CD4-positive, alpha-beta T cell (primary cell): ENCODE measurements around the gene HOXD8. TPM values are rescaled to one million over a fixed set of nuclear protein-coding genes. Genes with fewer than 3 reads are reported as not detected.

ENCODE experiments used
- ATAC-seq: fragments of 200-7000 bp; cut with Tn5 transposase; one replicate; pipeline ENCODE4 v1.10.0; 2022; ENCODE audit warnings: mild to moderate bottlenecking; ENCODE audit not compliant: poor library complexity
- CTCF ChIA-PET: fragments of 350-600 bp; sonication (Branson Sonifier 250); formaldehyde crosslinking; loops from one replicate; lab custom pipeline; 2021; ENCODE audit warnings: antibody characterized with exemption, inconsistent platforms; lab: Charles Lee
- POLR2A ChIA-PET: fragments of 350-600 bp; sonication (Branson Sonifier 250); formaldehyde crosslinking; loops from one replicate; lab custom pipeline; 2021; ENCODE audit warnings: antibody characterized with exemption, inconsistent platforms; lab: Charles Lee
- DNase-seq, 14 experiments: peaks; one replicate each; pipeline ENCODE4 v3.0.0-alpha.2; 2013 to 2020; ENCODE audit warnings: mixed read lengths in 2 of 14
- H3K27ac ChIP-seq, 2 donors: one replicate each; pipeline versions ENCODE4 v1.5.1 to v1.7.0; 2013; ENCODE audit warnings: low read length in 2 of 2, low read depth in 1 of 2, mild to moderate bottlenecking in 1 of 2
- H3K27me3 ChIP-seq, 2 experiments: 1 replicate in 1 of 2; 2 replicates in 1 of 2; pipeline versions ENCODE4 v1.6.1 to v1.7.0; 2013; ENCODE audit warnings: low read length in 2 of 2, control low read depth in 1 of 2, mild to moderate bottlenecking in 1 of 2, moderate library complexity in 1 of 2; ENCODE audit not compliant: insufficient read depth in 2 of 2, control insufficient read depth in 1 of 2
- H3K36me3 ChIP-seq: one replicate; pipeline ENCODE4 v1.6.1; 2013; ENCODE audit warnings: low read length, control low read depth; ENCODE audit not compliant: insufficient read depth
- H3K4me1 ChIP-seq: one replicate; pipeline ENCODE4 v1.6.1; 2013; ENCODE audit warnings: low read length, control low read depth; ENCODE audit not compliant: insufficient read depth
- H3K4me3 ChIP-seq: one replicate; pipeline ENCODE4 v1.5.1; 2013; ENCODE audit warnings: mild to moderate bottlenecking, low read length, moderate library complexity
- H3K9me3 ChIP-seq, 2 experiments: 1 replicate in 1 of 2; 2 replicates in 1 of 2; pipeline versions ENCODE4 v1.6.1 to v1.7.0; 2013; ENCODE audit warnings: low read length in 2 of 2, mild to moderate bottlenecking in 2 of 2, control low read depth in 1 of 2, moderate library complexity in 1 of 2; ENCODE audit not compliant: control insufficient read depth in 1 of 2, insufficient read depth in 1 of 2
- H3K27ac Mint-ChIP-seq: one replicate; pipeline ENCODE4 v1.8.0; 2020; ENCODE audit warnings: mixed read lengths
- H3K27me3 Mint-ChIP-seq: one replicate; pipeline ENCODE4 v1.8.0; 2021; ENCODE audit warnings: mixed read lengths
- H3K36me3 Mint-ChIP-seq: one replicate; pipeline ENCODE4 v1.8.0; 2021; ENCODE audit warnings: low read depth, mixed read lengths
- H3K4me1 Mint-ChIP-seq: one replicate; pipeline ENCODE4 v1.8.0; 2021; ENCODE audit warnings: low read depth, mixed read lengths
- H3K4me3 Mint-ChIP-seq: one replicate; pipeline ENCODE4 v1.8.0; 2020; ENCODE audit warnings: mild to moderate bottlenecking, mixed read lengths
- H3K9me3 Mint-ChIP-seq: one replicate; pipeline ENCODE4 v1.8.0; 2020; ENCODE audit warnings: mixed read lengths
- CTCF ChIP-seq: fragments of 200-600 bp; IDR thresholded peaks from one replicate; pipeline ENCODE4 v1.8.0; 2022; ENCODE audit warnings: antibody characterized with exemption, mild to moderate bottlenecking
- intact Hi-C, 2 experiments: fragments of 100-400 bp; cut with DNase I in 1 of 2; cut with micrococcal nuclease in 1 of 2; formaldehyde crosslinking; loops; one replicate each; pipeline versions ENCODE4 v1.15.1 to v1.9.0; 2023 to 2025; cut with DNase I, micrococcal nuclease
- total RNA-seq, 174 experiments: library from RNA in 2 of 174; stranded (reverse) in 2 of 174; gene quantifications; one replicate each; pipeline ENCODE4 v1.2.3 and lab custom pipeline; 2021 to 2026

Gene HOXD8
- total RNA-seq, 2 experiments from 2014 or later, result not detected

DNA sequence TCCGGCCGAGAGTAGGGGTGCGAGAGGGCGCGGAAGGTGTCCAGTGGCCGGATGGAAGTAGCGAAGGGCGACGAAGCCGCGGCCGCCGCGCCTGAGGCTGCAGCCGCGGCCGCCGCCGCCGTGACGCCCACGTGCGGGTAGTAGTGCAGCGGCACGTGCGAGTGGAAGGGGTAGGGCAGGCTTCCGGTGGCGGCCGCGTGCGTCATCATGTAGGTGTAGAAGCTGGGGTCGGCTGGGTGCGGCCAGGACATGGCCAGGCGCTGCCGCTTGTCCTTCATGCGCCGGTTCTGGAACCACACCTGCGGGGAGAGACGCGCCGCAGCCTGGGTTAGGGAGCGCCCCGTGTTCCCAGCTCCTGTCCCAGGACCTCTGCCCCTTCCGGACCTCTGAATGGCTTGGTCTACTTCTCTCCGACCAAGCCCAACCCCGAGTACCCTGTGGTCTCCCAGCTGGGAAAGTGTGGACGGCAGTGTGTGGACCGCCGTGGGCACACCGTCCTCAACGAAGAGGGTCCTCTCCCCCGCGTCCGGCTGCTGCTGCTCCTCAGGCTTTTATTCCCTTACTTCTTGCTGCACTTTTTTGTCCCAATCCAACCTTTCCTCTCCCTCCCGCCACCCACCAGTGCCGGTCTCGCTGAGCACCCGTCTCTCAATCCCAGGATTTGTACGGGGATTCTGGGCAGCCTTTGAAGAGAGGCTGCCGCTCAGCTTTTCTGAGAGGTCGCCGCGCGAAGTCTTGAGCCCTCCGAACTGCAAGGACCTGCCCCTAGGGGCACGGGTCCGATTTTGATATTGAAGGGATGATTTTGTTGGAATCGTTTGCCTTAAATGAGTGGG is 48.7 kb upstream of the HOXD8 start:
- H3K9me3 ChIP-seq, result peaks cover 71 to 77% of the 10 kb centered on the region in 2 experiments
- CTCF ChIA-PET, result no interaction called here
- peaks cover 85 to 92% of the 10 kb centered on the region in 2 experiments for H3K27me3 ChIP-seq
- H3K4me1 ChIP-seq, result peaks cover 30% of the 10 kb centered on the region
- intact Hi-C loops, result loop anchor here (5.0 to 10.0 kb wide), 3 partner anchors 37 to 1746 kb away; partner anchors contain the start of genes HOXD10 (in 1 of the 2) and SP9 (in 1 of the 2)
- no peak overlapping the region for H3K27ac ChIP-seq
- H3K27ac Mint-ChIP-seq, result peak overlapping the region; percentile 75
- DNase-seq (peak in 1 of 14 experiments; percentile 41), ATAC-seq (no peak)
- peak overlapping the region; percentile 60 for H3K4me3 Mint-ChIP-seq
- TF ChIP-seq CTCF, result no peak
- no peak overlapping the region for H3K4me3 ChIP-seq
- peaks cover 86% of the 10 kb centered on the region for H3K27me3 Mint-ChIP-seq
- POLR2A ChIA-PET, result no interaction called here
- no peaks in the 10 kb centered on the region for H3K36me3 ChIP-seq
- peaks cover 29% of the 10 kb centered on the region for H3K4me1 Mint-ChIP-seq
- H3K36me3 Mint-ChIP-seq, result peaks cover 56% of the 10 kb centered on the region
- H3K9me3 Mint-ChIP-seq, result peaks cover 16% of the 10 kb centered on the region

DNA sequence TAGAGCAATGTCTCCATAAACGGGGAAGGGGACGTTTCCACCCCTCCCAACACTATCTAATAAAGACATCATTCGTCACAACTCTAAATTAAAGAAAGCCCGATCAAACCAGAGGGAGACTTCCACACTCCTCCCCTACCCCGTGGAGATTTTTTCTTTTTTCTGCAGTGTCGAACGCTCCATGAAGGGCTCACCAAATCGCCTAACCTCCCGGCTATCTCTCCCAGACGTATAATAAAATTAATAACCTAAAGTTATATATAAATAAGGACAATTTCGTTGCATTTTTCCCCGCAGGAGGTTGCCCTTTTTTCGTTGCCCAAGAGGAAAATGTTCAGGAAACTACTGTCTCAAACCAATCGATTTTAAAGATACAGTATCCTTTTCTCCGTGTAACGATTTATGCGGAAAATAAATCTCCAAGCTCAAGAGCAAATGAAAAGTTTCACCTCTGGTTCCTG is 48.1 kb upstream of the HOXD8 start:
- H3K4me1 Mint-ChIP-seq, result peaks cover 30% of the 10 kb centered on the region
- H3K27ac Mint-ChIP-seq, result peak overlapping the region; percentile 75
- Histone ChIP-seq H3K4me1 (peaks cover 36% of the 10 kb centered on the region), H3K36me3 (no peaks in the 10 kb centered on the region), H3K27me3 (peaks cover 85 to 92% of the 10 kb centered on the region in 2 experiments), H3K27ac (no peak overlapping the region), H3K4me3 (no peak overlapping the region), H3K9me3 (peaks cover 71 to 77% of the 10 kb centered on the region in 2 experiments)
- peaks cover 86% of the 10 kb centered on the region for H3K27me3 Mint-ChIP-seq
- H3K36me3 Mint-ChIP-seq, result peaks cover 58% of the 10 kb centered on the region
- CTCF ChIA-PET, result no interaction called here
- no peak for TF ChIP-seq CTCF
- DNase-seq (no peak), ATAC-seq (no peak)
- peaks cover 16% of the 10 kb centered on the region for H3K9me3 Mint-ChIP-seq
- peak overlapping the region; percentile 63 for H3K4me3 Mint-ChIP-seq
- intact Hi-C loops, result loop anchor here (5.0 to 10.0 kb wide), 3 partner anchors 36 to 1747 kb away; partner anchors contain the start of genes HOXD10 (in 1 of the 2) and SP9 (in 1 of the 2)
- POLR2A ChIA-PET, result interaction anchor here (2.0 kb wide), 1 partner anchor 8 kb away, joined by 5 read pairs; no protein-coding TSS in a partner anchor

GRCh38 chr2:176081837-176082524 is 47.5 kb upstream of the HOXD8 start:
- peaks cover 86% of the 10 kb centered on the region for H3K27me3 Mint-ChIP-seq
- ATAC-seq (no peak), DNase-seq (no peak)
- H3K4me1 Mint-ChIP-seq, result peaks cover 36% of the 10 kb centered on the region
- POLR2A ChIA-PET, result interaction anchor here (2.0 kb wide), 1 partner anchor 9 kb away, joined by 5 read pairs; no protein-coding TSS in a partner anchor
- peaks cover 16% of the 10 kb centered on the region for H3K9me3 Mint-ChIP-seq
- Histone ChIP-seq H3K36me3 (no peaks in the 10 kb centered on the region), H3K9me3 (peaks cover 66 to 79% of the 10 kb centered on the region in 2 experiments), H3K4me1 (peaks cover 36% of the 10 kb centered on the region), H3K27ac (no peak overlapping the region), H3K4me3 (no peak overlapping the region), H3K27me3 (peaks cover 84 to 92% of the 10 kb centered on the region in 2 experiments)
- H3K4me3 Mint-ChIP-seq, result peak overlapping the region; percentile 63
- intact Hi-C loops, result loop anchor here (5.0 to 10.0 kb wide), 3 partner anchors 35 to 1747 kb away; partner anchors contain the start of genes HOXD10 (in 1 of the 2) and SP9 (in 1 of the 2)
- no peak for TF ChIP-seq CTCF
- peak overlapping the region; percentile 81 for H3K27ac Mint-ChIP-seq
- H3K36me3 Mint-ChIP-seq, result peaks cover 64% of the 10 kb centered on the region
- CTCF ChIA-PET, result no interaction called here
